G401 (cell line): ENCODE data around the gene FHL3. TPM values are rescaled to one million over a fixed set of nuclear protein-coding genes. Genes with fewer than 3 reads are reported as not detected.

Experiments used
- DNase-seq: peaks from one replicate; pipeline ENCODE4 v3.0.0-alpha.2; 2015; ENCODE audit warnings: low spot score
- in situ Hi-C: cut with HindIII; loops from 2 replicates; pipeline ENCODE4 v1.10.0; 2016; ENCODE audit warnings: low sequenced_read_pairs, mixed read lengths
- total RNA-seq: library from RNA; depleted of rRNA; stranded (reverse); fragments of >200 nt; shearing (Covaris generic); gene quantifications from 2 replicates; pipeline ENCODE4 v1.2.3, GENCODE V29; 2014

FHL3 gene
- total RNA-seq, 1 experiment from 2014 or later: 7.9 TPM

GRCh38 chr1:38015978-38016725, 10.8 kb upstream of the FHL3 start:
- no peak for DNase-seq

DNA sequence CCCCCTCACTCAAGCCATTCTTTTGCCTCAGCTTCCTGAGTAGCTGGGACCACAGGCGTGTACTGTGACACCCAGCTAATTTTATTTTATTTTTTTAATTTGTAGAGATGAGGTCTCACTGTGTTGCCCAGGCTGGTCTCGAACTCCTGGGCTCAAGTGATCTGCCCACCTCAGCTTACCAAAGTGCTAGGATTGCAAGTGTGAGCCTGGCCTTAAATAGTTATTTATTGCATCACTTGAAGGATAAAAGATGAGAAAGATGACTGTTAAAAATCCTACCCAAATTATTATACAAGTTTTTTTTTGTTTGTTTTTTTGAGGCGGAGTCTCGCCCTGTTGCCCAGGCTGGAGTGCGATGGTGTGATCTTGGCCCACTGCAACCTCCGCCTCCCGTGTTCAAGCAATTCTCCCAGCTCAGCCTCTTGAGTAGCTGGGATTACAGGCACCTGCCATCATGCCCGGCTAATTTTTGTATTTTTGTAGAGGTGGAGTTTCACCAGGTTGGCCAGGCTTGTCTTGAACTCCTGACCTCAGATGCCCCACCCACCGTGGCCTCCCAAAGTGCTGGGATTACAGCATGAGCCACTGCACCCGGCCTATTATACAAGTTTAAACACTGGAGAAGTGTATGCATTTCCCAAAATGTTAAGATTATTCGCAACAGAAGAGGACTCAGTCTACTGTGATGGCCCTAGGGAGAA, 9.6 kb upstream of the FHL3 start:
- in situ Hi-C loops: no loop called here
- DNase-seq: no peak

More at GRCh38 chr1:38015978-38016725, 10.8 kb upstream of the FHL3 start:
- in situ Hi-C loops: no loop called here

- in situ Hi-C loops: no loop called here
Measured at GRCh38 chr1:38014171-38014570, 8.9 kb upstream of the FHL3 start.

DNA sequence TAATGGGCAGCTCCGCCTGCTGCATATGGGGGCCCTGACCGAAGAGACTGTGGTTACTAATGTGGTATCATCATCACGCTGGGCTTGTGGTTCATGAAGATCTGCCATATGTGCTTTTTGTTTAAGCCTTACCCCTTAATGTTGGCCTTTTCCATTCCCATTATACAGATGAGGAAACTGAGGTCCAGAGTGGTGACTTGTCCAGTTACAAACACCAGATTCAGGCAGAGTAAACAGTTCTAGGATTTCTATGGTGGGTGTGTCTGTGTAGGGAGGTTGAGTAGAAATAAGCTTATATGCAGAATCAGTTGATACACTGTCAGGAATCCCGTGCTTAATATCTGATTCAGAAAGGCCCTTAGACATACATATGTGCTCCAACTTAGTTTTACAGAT, 7.9 kb upstream of the FHL3 start:
- DNase-seq: no peak
- in situ Hi-C loops: no loop called here

More at GRCh38 chr1:38014171-38014570, 8.9 kb upstream of the FHL3 start:
- DNase-seq: no peak

DNA sequence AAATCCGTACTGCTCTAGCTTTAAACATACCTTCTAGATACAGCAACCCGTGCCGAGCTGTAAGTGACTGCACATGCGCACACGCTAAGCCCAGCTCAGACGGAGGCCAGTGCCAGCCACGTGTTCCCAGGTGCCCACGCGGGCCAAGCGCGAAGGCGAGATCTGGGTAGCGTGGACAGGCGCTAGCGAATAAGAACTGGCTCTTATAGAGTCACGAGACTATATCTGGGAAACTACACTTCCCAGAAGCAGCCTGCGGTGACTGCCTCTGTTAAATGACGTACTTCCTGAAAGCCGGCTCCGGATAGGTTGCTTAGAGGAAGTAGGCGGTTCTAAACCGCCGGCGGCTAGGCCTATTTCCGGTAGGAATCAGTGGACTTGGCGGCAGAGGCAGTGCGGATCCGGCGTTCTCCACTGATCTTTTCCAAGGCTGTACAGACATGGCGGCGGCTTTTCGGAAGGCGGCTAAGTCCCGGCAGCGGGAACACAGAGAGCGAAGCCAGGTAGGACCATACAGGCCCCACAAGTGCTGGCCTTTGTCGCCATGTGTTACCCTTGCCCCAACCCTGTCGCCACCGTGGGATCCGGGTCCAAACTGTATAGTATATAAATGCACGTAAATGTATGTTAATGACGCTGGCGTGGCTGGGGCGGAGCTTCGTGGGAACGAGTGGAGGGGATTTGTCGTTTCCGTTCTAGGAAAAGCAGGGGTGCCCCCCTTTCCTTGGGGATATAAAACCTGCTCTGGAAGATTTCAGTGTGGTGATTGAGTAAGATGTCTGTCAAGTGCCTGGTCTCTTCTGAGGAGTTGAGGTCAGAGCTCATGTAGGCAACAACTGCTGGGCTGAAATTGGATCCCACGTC, 7.3 kb upstream of the FHL3 start, which contains the start of gene UTP11:
Gene UTP11 (plus strand): TSS at position 372 of the 864 bp plus-strand sequence. CDS start 69 bp downstream, at position 441.
- peak; percentile 100 for DNase-seq
- in situ Hi-C loops: no loop called here

GRCh38 chr1:38009841-38010180, 4.5 kb upstream of the FHL3 start:
- in situ Hi-C loops: no loop called here

GRCh38 chr1:38009088-38009840, 4.0 kb upstream of the FHL3 start:
- DNase-seq: no peak
- in situ Hi-C loops: no loop called here

More at GRCh38 chr1:38009841-38010180, 4.5 kb upstream of the FHL3 start:
- no peak for DNase-seq

DNA sequence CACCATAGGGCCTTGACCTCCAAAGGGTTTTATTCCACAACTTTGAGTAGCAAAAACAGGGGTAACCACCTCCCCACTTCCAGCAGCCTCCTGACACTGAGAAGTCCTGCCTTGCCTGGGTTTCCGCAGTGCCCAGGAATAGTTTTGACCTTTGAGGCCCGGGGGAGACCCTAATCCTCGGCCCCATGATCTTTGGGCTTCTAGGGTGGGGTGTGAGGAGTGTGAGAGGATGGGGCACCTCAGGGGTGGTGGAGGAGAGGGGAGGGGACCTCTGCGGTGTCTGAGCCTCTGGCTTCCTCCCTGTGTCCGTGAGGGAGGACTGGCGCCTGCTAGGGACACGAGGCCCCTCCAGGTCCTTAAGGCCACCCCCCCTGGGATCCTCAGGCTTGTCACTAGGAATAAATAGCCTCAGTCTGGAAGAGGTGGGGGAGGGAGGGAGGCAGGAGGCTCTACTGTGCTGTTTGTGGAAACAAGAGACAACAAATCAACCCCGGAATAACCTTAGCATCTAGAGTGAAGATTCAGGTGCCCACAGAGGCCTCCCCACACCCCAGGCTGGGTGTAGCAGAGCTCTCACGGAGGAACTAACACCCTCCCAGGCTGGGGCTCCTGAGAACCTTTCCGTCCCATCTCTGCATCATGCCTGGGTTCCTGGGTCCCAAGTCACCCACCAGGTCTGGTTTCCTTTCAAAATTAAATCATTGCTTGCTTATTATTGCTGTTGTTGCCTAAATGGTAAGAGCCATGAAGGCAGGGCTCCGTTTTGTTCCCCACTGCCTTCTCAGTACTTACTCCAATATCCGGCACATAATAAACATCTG, 904 bp upstream of the FHL3 start:
- no peak for DNase-seq
- in situ Hi-C loops: no loop called here

DNA sequence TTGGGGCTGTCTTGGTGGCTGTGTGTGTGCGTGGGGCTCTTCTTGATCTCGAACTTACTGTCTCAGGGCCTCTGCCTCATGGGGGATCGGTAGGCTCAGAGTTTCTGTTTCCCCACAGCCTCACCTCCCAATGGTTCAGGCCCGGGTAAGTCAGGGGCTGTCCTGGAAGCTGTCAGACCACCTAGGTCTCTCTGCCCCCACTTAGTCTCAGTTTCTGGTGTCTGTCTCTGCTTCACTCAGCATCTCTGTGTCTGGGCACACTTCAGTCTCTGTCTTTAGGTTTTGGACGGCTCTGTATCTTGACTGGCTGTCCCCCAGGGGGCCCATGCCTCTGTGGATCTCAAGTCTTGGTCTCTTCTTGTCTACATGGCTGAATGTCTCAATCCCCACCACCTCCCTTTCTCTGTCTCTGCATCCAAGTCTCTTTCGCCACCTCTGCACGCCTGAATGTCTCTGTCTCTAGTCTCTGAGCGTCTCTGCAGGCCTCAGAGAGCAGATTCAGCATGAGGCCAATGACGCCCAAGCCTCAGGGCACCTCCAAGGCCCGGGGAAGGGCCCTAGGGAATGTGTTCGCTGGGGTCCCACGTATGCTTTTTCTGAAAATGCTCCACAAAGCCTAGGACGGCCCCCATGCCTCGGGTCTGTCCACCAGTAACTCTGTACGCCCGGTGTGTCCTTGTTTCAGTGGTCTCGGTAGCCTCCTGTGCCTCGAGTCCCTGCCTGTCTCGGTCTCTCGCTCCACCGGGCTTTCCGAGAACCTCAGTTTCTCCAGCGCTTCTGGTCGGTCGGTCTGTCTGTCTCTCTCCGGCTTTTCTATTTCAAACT, 818 bp downstream of the FHL3 start:
- in situ Hi-C loops: no loop called here
- DNase-seq: no peak

- no peak for DNase-seq
- in situ Hi-C loops: no loop called here
Measured at GRCh38 chr1:38003261-38004250, 1.8 kb downstream of the FHL3 start.

- in situ Hi-C loops: no loop called here
- no peak for DNase-seq
Measured at GRCh38 chr1:38000529-38001455, 4.5 kb downstream of the FHL3 start.

GRCh38 chr1:38000233-38000528, 5.1 kb downstream of the FHL3 start:
- no peak for DNase-seq

DNA sequence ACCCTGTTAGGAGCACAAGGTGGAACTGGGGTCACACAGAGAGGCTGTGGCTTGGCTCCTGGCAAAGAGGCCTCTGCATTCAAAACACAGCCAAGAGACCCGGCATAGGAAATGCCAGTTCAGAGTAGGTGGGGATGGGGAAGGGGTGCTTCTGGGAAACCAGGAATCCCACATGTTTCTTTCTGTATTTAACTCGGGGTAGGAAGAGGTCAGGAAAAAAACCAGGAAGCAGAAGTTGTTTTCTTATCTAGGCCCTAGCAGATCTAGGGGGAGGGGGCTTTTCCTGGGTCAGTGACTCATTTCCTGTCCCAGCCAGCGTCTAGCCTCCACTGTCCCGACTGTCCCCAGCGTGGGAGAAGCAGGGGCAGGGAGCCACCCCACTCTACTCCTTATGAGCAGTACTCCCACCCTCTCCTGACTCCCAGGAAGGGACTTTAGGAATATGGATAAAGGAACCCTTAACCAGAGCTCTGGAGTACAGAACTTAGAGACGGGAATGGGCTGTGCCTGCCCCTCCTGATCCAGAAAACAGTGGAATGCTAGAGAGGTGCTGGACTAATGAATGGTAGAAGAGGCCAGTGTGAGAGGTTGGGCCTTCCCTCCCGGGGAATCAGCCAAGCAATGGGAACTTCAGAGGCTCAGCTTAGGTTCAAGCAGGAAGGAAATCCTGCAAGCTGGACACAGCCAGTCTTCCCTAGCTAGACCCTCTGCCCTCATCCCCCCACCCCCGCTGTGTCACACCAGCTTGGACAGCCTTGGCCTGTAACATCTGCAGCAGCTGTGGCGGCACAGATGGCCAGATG, 5.7 kb downstream of the FHL3 start:
- in situ Hi-C loops: no loop called here
- DNase-seq: no peak

More at GRCh38 chr1:38000233-38000528, 5.1 kb downstream of the FHL3 start:
- in situ Hi-C loops: no loop called here

DNA sequence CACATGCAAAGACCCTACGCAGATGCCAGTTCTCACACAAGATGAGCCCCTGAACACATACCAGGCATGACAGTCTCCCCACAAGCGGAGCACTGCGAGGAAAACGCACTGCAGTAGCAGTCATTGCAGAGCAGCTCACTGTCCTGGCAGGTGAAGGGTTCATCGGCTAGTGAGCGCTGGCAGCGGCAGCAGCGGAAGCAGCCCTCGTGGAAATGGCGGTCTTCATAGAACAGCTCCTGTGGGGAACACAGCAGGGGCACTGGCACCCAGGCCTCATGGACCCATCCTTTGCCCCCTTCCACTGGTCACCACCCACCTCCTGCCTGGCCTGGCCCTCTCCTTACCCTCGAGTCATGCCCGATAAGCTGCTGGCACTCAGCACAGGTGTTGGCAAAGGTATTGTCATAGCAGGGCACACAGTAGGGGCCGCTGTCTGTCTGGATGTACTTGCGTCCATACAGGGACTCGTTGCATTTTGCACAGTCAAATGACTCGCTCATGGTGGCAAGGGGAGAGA, 6.3 kb downstream of the FHL3 start:
- in situ Hi-C loops: no loop called here
- DNase-seq: no peak
